ENCODE measurements around the gene CD40. TPM values are rescaled to one million over a fixed set of nuclear protein-coding genes. Genes with fewer than 3 reads are reported as not detected.

Gene CD40
- total RNA-seq, 1 donor from 2014 or later: 35.7 TPM

- intact Hi-C loops (cut with DNase I): no loop called here
- H3K9me3 ChIP-seq: no peaks in the 10 kb centered on the region
- no peaks in the 10 kb centered on the region for H3K27me3 ChIP-seq (ENCODE audit: low read depth)
- H3K4me3 ChIP-seq: peak overlapping the region; percentile 56
- peaks cover 52% of the 10 kb centered on the region for H3K4me1 ChIP-seq
- no peak for DNase-seq
- peaks cover 26% of the 10 kb centered on the region for H3K36me3 ChIP-seq
- TF ChIP-seq, protein P1, sequence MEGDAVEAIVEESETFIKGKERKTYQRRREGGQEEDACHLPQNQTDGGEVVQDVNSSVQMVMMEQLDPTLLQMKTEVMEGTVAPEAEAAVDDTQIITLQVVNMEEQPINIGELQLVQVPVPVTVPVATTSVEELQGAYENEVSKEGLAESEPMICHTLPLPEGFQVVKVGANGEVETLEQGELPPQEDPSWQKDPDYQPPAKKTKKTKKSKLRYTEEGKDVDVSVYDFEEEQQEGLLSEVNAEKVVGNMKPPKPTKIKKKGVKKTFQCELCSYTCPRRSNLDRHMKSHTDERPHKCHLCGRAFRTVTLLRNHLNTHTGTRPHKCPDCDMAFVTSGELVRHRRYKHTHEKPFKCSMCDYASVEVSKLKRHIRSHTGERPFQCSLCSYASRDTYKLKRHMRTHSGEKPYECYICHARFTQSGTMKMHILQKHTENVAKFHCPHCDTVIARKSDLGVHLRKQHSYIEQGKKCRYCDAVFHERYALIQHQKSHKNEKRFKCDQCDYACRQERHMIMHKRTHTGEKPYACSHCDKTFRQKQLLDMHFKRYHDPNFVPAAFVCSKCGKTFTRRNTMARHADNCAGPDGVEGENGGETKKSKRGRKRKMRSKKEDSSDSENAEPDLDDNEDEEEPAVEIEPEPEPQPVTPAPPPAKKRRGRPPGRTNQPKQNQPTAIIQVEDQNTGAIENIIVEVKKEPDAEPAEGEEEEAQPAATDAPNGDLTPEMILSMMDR (IDR thresholded peaks at IDR 0.05): no peak
- ATAC-seq: no peak
- H3K27ac ChIP-seq: peak overlapping the region; percentile 80
Measured at GRCh38 chr20:46119547-46119946, 1.4 kb downstream of the CD40 start.

GRCh38 chr20:46120136-46120535, 2.0 kb downstream of the CD40 start:
- Histone ChIP-seq H3K4me1 (peaks cover 52% of the 10 kb centered on the region), H3K9me3 (no peaks in the 10 kb centered on the region), H3K27me3 (ENCODE audit: low read depth) (no peaks in the 10 kb centered on the region), H3K27ac (no peak overlapping the region), H3K36me3 (peaks cover 29% of the 10 kb centered on the region), H3K4me3 (no peak overlapping the region)
- TF ChIP-seq, protein P1 (IDR thresholded peaks at IDR 0.05): no peak
- intact Hi-C loops (cut with DNase I): no loop called here
- no peak for DNase-seq
- ATAC-seq: no peak

DNA sequence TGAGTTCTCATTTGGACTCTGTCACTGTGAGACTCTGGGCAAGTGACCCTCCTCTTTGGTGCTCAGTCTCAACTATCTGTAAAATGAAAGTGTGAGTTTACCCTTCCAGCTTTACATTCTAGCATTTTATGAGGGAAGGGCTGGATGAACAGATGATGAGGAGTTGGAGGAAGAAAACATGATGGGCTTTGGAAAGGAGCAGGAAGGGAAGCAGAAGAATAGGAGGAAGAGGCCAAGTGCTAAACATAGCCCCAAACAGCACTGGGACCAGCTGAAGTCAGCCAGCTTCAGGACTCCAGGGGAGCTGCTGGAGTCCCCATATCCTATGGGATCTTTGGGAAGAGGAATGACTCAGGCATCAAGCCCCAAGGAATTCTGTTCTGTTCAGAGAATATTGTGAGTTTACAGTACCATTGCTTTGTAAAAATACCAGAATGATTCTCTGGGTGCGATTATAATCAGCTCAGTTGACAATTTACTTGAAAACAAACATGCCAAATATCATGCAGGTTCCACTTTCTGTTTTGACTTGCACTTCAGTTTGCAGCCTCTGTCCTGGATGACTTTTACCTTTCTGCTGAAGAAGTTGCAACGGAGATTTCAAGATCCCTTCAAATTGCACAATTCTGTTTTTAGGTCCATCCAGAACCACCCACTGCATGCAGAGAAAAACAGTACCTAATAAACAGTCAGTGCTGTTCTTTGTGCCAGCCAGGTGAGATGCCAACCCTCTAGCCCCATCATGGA, 3.2 kb downstream of the CD40 start:
- intact Hi-C loops (cut with DNase I): no loop called here
- peaks cover 52% of the 10 kb centered on the region for H3K4me1 ChIP-seq
- H3K36me3 ChIP-seq: peaks cover 42% of the 10 kb centered on the region
- TF ChIP-seq, protein P1 (IDR thresholded peaks at IDR 0.05): no peak
- no peaks in the 10 kb centered on the region for H3K27me3 ChIP-seq (ENCODE audit: low read depth)
- H3K9me3 ChIP-seq: no peaks in the 10 kb centered on the region
- no peak overlapping the region for H3K4me3 ChIP-seq
- ATAC-seq (no peak), DNase-seq (no peak)
- no peak overlapping the region for H3K27ac ChIP-seq

- Histone ChIP-seq H3K4me1 (peaks cover 49% of the 10 kb centered on the region), H3K27me3 (ENCODE audit: low read depth) (no peaks in the 10 kb centered on the region), H3K9me3 (no peaks in the 10 kb centered on the region), H3K36me3 (peaks cover 49% of the 10 kb centered on the region), H3K4me3 (no peak overlapping the region), H3K27ac (no peak overlapping the region)
- ATAC-seq (no peak), DNase-seq (no peak)
- TF ChIP-seq, protein P1 (IDR thresholded peaks at IDR 0.05): no peak
- intact Hi-C loops (cut with DNase I): no loop called here
Measured at GRCh38 chr20:46122071-46122470, 4.0 kb downstream of the CD40 start.

DNA sequence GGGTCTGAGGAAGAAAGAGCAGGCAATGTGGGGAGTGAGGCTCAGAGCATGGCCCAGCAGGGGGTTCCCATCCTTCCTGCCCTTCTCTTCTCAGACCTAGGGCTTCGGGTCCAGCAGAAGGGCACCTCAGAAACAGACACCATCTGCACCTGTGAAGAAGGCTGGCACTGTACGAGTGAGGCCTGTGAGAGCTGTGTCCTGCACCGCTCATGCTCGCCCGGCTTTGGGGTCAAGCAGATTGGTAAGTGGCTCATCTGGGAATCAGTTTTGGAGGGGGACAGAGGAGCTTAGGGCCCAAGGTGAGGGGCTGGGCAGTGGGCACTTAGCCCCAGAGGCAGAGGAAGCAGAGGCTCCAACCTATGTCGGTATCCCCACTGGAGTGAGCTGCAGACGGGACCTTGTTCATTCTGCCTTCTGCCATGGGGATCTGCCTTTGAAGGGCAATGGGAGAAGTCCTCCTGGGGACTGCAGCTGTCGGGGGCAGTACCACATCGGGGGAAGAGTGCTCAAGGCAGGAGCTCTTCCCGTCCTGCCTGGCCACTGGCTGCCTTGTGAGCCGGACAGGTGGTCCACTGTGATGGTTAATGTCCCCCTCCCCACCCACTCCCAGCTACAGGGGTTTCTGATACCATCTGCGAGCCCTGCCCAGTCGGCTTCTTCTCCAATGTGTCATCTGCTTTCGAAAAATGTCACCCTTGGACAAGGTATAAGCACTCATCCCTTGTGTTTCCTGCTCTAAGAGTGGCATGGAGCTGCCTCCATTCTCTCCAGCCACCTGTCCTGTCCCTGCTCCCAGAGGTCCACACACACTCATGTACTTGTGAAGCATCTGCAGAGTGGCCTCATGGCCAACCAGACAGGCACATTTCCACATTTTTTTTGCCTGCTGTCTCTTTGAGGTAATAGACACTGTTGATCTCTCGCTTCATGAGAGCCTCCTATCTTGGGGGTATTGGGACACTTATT, 4.7 kb downstream of the CD40 start:
- H3K36me3 ChIP-seq: peaks cover 50% of the 10 kb centered on the region
- intact Hi-C loops (cut with DNase I): no loop called here
- ATAC-seq (no peak), DNase-seq (no peak)
- H3K4me1 ChIP-seq: peaks cover 42% of the 10 kb centered on the region
- H3K27me3 ChIP-seq (ENCODE audit: low read depth): no peaks in the 10 kb centered on the region
- TF ChIP-seq, protein P1 (IDR thresholded peaks at IDR 0.05): no peak
- H3K4me3 ChIP-seq: no peak overlapping the region
- H3K9me3 ChIP-seq: no peaks in the 10 kb centered on the region
- no peak overlapping the region for H3K27ac ChIP-seq
